ENCODE measurements around the gene MEAF6.

DNA sequence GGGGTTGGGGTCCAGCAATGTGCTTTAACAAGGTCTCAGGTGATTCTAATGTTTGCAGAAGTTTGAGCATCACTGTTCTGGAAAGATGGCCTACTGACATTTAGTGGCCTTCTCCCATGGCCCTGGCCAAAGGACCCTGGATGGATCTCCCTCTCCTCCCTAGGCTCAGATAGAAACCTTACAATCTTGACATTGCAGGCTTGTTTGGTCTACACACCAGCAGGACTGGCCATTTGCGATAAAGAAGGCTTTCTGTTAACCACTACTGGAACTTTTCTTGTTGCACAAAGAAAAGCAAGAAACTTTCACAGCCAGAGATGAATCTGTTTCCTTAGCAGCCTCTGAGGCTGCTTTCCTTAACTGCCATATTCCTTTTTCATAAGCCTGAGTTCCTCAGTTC is 48.4 kb upstream of the MEAF6 start:
- TF ChIP-seq, protein P1, sequence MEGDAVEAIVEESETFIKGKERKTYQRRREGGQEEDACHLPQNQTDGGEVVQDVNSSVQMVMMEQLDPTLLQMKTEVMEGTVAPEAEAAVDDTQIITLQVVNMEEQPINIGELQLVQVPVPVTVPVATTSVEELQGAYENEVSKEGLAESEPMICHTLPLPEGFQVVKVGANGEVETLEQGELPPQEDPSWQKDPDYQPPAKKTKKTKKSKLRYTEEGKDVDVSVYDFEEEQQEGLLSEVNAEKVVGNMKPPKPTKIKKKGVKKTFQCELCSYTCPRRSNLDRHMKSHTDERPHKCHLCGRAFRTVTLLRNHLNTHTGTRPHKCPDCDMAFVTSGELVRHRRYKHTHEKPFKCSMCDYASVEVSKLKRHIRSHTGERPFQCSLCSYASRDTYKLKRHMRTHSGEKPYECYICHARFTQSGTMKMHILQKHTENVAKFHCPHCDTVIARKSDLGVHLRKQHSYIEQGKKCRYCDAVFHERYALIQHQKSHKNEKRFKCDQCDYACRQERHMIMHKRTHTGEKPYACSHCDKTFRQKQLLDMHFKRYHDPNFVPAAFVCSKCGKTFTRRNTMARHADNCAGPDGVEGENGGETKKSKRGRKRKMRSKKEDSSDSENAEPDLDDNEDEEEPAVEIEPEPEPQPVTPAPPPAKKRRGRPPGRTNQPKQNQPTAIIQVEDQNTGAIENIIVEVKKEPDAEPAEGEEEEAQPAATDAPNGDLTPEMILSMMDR (conservative IDR thresholded peaks at IDR 0.05 in 1 of 2, IDR thresholded peaks at IDR 0.05 in 1 of 2; ENCODE audit: low read depth in 1 of 2, low read length in 2 of 2): no peak
- TF ChIP-seq EZH2 (IDR thresholded peaks at IDR 0.05; ENCODE audit: low read length, missing control alignments): no peak

Measured in fibroblast of lung (primary cell).